GM19023 (cell line): ENCODE data around the gene CYP19A1.

Experiments
- ATAC-seq: cut with Tn5 transposase; IDR thresholded peaks from one replicate; pipeline ENCODE4 v1.9.1; 2021; ENCODE audit warnings: mild to moderate bottlenecking, moderate library complexity; ENCODE audit not compliant: unreplicated experiment

Gene CYP19A1

DNA sequence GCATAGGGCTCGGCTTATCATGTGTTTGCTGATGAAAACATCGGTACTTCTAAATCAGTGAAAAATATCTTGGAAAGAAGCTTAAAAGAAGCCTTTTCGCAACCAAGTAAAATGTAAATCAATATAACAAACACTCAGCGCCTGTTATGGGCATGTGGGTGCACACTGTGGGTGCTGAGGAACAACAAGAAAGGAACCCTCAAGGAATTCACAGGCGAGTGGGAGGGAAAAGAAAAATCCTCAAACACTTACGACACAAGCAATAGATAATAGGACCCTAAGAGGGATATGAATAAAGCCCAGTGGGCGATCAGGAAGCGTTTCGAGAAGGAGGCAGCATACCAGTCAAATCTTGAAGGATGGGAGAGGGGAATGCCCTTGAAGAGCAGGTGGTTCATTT lies 25.0 kb upstream of the CYP19A1 start:
- ATAC-seq: no peak

- ATAC-seq: no peak
These were observed 21.6 kb upstream of the CYP19A1 start for GRCh38 chr15:51359981-51360380.

DNA sequence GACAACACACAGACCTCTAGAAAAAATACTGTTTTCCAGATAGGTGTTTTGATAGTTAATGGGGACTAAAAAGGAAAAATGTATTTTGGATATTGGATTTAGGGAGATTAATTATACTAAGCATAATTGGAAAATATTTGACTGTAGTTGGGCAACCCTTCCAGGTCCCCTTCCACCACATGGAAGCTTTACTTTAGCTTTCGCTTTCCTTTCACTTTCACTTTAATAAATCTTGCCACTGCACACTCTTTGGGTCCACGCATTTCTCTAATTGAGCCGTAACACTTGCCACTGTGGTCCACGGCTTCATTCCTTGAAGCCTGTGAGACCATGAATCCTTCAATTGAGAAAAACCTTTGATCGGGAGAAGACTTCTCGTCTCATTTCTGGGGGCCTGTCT lies 18.6 kb upstream of the CYP19A1 start:
- ATAC-seq: no peak

DNA sequence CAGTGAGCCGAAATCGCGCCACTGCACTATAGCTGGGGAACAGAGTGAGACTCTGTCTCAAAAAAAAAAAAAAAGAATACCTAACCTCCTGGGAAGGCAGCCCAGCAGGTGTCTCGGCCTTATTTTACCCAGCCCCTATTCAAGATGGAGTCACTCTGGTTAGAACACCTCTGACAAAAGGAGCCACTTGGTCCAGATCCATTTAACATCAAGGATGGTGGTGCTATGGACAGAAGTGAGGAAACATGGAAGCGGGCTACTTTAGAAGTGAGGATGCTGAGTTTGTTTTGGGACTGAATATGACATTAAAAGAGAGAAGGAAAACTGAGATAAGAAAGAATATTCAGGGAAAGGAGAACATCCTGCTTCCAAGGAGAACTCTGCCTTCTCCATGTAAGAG lies 17.8 kb upstream of the CYP19A1 start:
- no peak for ATAC-seq

DNA sequence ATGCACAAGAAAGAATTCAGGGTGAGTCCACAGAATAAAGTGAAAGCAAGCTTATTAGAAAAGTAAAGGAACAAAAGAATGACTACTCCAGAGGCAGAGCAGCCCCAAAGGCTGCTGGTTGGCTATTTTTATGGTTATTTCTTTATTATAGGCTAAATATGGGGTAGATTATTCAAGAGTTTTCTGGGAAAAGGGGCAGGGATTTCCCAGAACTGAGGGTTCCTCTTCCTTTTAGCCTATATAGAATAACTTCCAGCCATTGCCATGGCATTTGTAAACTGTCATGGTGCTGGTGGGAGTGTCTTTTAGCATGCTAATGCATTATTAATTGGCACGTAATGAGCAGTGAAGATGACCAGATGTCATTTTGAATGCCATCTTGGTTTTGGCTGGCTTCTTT lies 16.7 kb upstream of the CYP19A1 start:
- no peak for ATAC-seq

DNA sequence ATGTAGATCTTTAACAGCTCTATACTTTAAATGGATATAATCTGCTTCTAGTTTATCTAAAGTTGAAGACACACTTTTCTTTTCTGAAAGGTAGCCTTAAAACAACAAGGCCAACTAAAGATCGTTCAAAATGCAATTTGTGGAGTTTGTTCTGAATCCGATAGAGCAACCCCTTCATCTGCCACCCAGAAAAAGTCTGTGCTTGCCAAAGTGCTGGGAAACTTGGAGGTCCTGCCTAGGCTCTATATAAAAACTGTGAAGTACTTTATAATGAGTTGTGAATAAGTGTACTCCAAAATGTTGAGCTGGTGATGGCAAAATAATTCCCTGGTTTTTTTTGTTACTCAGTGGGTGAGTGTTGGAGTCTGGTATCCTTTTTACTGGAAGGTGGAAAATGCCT lies 15.6 kb upstream of the CYP19A1 start:
- no peak for ATAC-seq

GRCh38 chr15:51350723-51351122 lies 12.3 kb upstream of the CYP19A1 start:
- no peak for ATAC-seq

GRCh38 chr15:51349156-51349844 lies 10.9 kb upstream of the CYP19A1 start:
- no peak for ATAC-seq

DNA sequence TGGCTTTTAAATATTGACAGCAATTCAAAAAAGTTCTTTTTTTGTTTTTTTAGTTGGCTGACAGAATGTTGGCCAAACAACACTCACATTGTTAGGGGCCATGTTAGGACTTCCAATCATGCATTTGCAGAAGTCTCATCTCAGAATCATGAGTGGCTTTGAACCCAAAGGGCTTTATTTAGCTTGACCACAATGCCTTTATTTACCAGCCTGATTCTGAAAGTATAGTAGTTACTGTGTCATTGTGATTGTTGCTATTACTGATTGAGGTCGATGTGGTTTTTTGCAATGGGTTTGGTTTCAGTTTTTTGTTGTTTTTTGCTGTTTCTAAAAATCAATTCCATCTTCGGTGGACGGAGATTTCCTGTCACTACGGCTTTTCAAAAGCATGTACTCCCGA lies 10.3 kb upstream of the CYP19A1 start:
- ATAC-seq: peak; percentile 85

DNA sequence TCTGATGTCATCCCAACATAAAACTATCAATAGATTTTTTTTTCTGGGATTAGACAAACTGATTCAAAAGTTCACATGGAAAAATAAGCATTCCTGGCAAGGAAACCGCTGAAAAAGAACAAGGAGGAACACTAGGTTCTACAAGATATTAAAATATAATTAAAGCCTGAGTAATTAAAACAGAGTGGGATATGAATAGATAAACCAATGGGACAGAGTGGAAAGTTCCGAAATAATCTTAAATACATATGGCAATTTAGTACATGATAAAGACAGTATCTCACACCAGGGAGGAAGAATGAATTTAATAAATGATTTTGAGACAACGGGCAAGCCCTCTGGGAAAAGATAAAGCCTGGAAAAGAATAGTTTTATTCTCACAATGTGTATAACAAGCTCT lies 7.7 kb upstream of the CYP19A1 start:
- ATAC-seq: no peak

DNA sequence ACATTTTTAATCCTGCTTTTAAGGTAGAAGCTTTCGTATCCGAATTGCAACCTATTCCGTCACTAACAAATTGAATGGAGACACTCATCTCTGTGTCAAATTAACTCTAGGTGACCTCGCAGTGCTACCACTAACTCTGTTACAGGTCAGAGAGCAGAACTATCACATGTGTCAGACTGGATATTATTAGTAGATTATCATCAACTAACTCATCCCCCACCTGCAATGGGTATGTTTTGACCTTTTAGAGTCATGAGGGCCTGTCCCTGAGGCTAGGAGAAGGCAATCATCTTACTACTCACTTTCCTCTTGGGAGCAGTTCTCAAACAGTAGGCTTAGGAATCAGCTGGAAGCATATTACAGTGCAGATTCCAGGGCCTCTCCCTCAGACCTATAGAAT lies 5.1 kb upstream of the CYP19A1 start:
- no peak for ATAC-seq

DNA sequence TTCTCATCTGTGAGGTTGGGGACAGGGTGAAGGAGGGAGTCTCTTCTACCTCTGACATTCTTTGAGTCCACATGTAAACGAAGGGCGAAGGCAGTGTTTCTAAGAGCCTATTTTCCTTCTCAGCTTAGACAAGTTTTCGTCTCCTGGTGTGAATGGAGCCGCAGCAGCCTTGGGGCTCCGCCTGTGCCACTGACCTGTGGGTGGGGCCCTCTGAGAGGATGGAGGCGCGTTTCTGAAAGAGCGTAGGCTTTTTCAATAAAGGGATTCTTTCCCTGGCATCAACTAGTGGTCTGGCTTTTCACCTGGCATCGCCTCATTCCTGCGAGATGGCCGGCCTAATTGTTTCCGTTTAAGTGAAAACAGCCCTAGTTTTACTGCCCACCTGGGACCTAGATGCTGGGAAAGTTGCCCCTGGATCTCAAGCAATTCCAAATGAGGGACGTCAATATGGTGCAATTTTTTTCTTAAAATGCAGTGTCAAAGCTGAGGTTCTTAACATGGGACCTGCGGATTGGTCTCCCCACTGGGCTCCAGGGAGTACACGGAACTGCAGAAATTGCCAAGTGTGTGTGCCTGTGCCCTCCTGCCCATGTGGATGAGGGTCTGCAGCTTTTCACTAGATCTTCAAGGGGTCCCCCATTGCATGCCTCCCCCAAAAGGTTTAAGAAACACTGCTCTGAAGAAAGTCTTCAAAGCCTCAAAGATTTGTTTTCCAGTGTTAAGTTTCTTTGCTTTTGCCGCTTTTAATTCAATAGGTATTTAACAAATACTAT lies 4.0 kb upstream of the CYP19A1 start:
- ATAC-seq: no peak

- ATAC-seq: no peak
These were observed 3.2 kb upstream of the CYP19A1 start, which contains the start of gene GLDN for GRCh38 chr15:51341366-51342226. TSS of gene GLDN (plus strand) at chr15:51341655. CDS start at chr15:51341685, 30 bp downstream.

- ATAC-seq: peak; percentile 78
These were observed 2.6 kb downstream of the CYP19A1 start for GRCh38 chr15:51335538-51336410.

GRCh38 chr15:51335087-51335486 lies 3.3 kb downstream of the CYP19A1 start:
- ATAC-seq: no peak

- no peak for ATAC-seq
These were observed 4.4 kb downstream of the CYP19A1 start for GRCh38 chr15:51334011-51334451.

- no peak for ATAC-seq
These were observed 4.8 kb downstream of the CYP19A1 start for GRCh38 chr15:51333571-51333970.

DNA sequence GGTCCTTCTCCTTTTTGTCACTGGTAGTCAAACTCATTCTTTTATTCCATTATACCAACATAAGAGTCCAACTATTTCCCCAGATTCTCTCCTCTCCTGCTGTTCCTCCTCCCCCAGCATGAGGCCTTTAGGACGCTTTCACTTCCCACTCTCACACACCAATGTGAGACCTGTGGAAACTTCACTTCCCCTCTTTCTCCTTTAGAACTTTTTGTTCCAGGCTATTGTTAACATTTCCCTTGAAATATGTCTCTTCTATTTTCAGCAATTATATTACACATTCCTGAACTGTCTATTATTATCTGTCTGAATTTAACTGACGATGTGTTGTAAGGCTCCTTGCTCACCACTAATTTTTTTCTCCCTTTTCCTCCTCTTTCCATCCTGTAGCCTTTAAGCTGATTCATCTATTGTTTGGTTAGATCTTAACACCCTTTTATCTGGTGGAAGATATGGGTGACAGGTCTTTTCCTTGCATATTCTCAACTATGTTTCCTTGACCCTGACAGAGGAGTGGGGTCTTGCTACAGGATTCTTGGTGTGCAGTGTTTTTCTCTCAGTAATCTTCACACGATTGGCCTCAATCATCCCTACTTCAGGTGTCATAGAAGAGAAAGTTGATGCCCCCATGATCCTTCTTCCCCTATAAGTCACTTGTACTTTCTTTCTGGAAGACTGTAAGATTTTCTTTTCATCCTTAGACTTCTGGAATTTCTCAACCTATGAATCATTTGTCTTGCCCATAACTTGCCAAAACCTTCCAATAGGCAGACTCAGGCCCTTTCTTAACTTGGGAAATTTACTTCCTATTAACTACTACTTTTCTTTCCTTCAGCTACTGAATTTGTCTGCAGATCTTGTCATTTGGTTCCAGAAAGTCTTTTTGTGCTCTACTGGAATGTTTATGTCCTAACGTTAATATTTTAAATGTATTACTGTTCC lies 5.9 kb downstream of the CYP19A1 start:
- ATAC-seq: no peak

DNA sequence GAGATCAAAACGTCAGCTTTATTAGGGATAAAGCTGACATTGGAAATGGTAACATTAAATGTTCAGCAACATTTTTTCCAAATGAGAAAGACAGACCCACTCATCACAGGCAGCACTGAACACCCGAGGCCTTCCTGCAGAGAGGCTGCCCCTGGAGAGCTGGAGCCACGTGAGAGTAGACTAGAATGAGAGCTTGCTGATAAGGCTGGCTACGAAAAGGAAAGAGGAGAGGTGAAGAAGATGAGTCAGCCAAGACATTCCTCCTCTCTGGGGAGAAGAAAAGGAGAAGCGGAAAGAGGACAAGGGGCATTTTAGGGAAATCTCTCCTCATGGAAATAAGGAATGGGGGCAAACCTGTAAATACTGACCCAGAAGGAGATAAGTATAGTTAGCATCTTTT lies 7.3 kb downstream of the CYP19A1 start:
- ATAC-seq: no peak
